Panc1 (cell line): ENCODE measurements around the gene ZBTB20.

Source experiments
- CTCF ChIP-seq: fragments of 450-650 bp; IDR thresholded peaks from 2 replicates; pipeline ENCODE4 v1.5.1; 2017; ENCODE audit warnings: mild to moderate bottlenecking
- POLR2AphosphoS5 ChIP-seq: IDR thresholded peaks from 2 replicates; pipeline ENCODE4 v1.6.1; 2012; ENCODE audit warnings: mild to moderate bottlenecking, low read depth, low read length, moderate library complexity
- REST ChIP-seq, 2 experiments: IDR thresholded peaks; 2 replicates each; pipeline ENCODE4 v1.6.1; 2011 to 2012; ENCODE audit warnings: low read depth in 2 of 2, control low read depth in 1 of 2, low read length in 1 of 2, mild to moderate bottlenecking in 1 of 2, moderate library complexity in 1 of 2; ENCODE audit not compliant: insufficient read depth in 1 of 2

DNA sequence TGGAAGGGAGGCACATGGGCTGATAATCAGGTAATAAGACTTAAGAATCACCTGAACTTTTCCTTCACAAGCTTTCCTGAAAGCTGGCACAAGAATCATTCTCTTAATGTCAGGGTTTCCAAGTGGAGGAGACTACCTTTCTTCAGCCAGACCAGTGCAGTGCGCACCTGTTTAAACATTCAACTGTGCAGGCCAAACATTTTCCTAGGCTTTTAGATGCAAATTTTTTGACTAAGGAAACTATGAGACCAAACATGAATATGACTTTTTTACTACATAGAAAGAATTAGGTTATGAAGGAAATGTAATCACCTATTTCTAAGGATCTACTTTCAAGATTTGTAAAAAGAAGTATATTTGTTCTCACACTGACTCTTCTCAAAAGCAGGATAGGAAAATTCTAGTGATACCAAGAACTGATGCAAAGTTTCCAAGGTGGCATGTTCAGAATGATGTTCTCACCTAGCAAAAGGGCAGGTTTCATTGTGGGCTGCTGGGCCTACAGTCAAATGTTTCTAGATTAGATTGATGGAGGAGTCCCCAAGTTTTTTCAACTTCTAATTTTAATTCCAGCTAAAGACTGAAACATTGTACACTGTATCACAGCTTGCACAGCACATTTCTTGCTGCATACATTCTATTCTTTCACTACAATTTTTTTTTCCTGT, 514.2 kb downstream of the ZBTB20 start:
- TF ChIP-seq POLR2AphosphoS5, result no peak
- no peak for TF ChIP-seq CTCF
- TF ChIP-seq REST (IDR thresholded peaks at IDR 0.05; ENCODE audit: insufficient read depth in 1 of 2, low read depth in 2 of 2, low read length in 1 of 2), result no peak
